Measurements from ENCODE around the gene KRT33B. TPM values are rescaled to one million over a fixed set of nuclear protein-coding genes. Genes with fewer than 3 reads are reported as not detected.

KRT33B gene
- polyA plus RNA-seq, 3 donors: not detected

DNA sequence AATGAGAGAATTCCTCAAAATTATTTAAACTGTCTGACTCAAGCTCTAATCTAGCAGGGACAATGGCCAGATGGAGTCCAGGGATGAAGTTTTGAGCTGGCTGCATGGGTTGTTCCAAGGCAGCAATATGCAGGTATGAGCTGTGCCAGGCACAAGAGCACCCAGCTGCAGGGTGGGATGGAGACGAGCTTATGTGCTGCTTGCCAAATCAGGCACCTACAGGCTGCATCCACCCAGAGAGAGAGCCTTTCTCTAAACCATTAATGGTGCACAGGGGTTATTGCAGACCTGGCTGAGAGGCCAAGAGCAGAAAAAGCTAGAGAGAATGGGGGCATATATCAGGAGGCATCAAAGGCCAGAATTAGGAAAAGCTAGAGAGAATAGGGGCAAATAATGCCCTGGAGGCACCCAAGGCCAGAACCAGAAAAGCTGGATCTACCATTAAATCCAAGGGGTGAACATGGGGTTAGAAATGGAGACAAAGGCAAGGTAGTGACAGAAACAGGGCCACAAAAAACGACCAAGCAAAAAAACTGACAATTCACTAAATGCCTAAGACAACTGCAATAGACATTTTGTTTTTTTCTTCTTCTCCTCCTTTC, 29.9 kb downstream of the KRT33B start:
- Mint-ChIP-seq H3K4me1 (peaks cover 25% of the 10 kb centered on the region), H3K36me3 (peaks cover 0 to 2% of the 10 kb centered on the region in 2 donors), H3K27ac (peak overlapping the region; percentile 51 to 95 (median 89)), H3K4me3 (peak overlapping the region in 1 of 2 donors; percentile 56), H3K27me3 (ENCODE audit: low read depth in 3 of 3) (peaks cover 3 to 9% (median 6%) of the 10 kb centered on the region in 3 donors), H3K9me3 (peaks cover 10 to 20% (median 19%) of the 10 kb centered on the region in 7 donors)
- Histone ChIP-seq H3K36me3 (replicated peaks in 1 of 2; ENCODE audit: control insufficient read depth in 1 of 2, insufficient read depth in 2 of 2, low read length in 2 of 2) (no peaks in the 10 kb centered on the region), H3K9ac (ENCODE audit: insufficient read depth, low read length, poor library complexity, severe bottlenecking) (no peak overlapping the region), H3K4me2 (replicated peaks; ENCODE audit: extremely low read depth, low read length, poor library complexity, severe bottlenecking) (peak overlapping the region; percentile 63), H3K4me3 (replicated peaks in 1 of 3; ENCODE audit: low read depth in 2 of 3, low read length in 3 of 3) (peak overlapping the region in 1 of 3 experiments; percentile 50), H3K79me2 (ENCODE audit: insufficient read depth, low read length) (no peaks in the 10 kb centered on the region), H3K9me3 (replicated peaks in 1 of 2; ENCODE audit: control insufficient read depth in 1 of 2, insufficient read depth in 1 of 2, low read length in 2 of 2) (peaks cover 15 to 16% of the 10 kb centered on the region in 2 donors), H3K27ac (ENCODE audit: low read depth in 1 of 2, low read length in 2 of 2) (peak overlapping the region; percentile 31 to 70), H3K27me3 (ENCODE audit: control insufficient read depth in 2 of 2, insufficient read depth in 2 of 2, low read length in 2 of 2) (no peaks in the 10 kb centered on the region), H3K4me1 (ENCODE audit: control insufficient read depth in 1 of 2, insufficient read depth in 2 of 2, low read length in 2 of 2) (peaks cover 22 to 29% of the 10 kb centered on the region in 2 donors), H4K20me1 (ENCODE audit: insufficient read depth, low read length) (no peaks in the 10 kb centered on the region), H2AFZ (ENCODE audit: insufficient read depth, low read depth, low read length, poor library complexity, severe bottlenecking) (peak overlapping the region; percentile 2)
- WGBS (ENCODE audit: insufficient coverage): 65% methylated on average over 2 of the region's 2 CpGs
- intact Hi-C loops (cut with micrococcal nuclease): loop anchor here in 1 of 2 donors (1.0 kb wide), 1 partner anchor 16 kb away; no protein-coding TSS in a partner anchor
- DNase-seq: no peak
- TF ChIP-seq, protein P1, sequence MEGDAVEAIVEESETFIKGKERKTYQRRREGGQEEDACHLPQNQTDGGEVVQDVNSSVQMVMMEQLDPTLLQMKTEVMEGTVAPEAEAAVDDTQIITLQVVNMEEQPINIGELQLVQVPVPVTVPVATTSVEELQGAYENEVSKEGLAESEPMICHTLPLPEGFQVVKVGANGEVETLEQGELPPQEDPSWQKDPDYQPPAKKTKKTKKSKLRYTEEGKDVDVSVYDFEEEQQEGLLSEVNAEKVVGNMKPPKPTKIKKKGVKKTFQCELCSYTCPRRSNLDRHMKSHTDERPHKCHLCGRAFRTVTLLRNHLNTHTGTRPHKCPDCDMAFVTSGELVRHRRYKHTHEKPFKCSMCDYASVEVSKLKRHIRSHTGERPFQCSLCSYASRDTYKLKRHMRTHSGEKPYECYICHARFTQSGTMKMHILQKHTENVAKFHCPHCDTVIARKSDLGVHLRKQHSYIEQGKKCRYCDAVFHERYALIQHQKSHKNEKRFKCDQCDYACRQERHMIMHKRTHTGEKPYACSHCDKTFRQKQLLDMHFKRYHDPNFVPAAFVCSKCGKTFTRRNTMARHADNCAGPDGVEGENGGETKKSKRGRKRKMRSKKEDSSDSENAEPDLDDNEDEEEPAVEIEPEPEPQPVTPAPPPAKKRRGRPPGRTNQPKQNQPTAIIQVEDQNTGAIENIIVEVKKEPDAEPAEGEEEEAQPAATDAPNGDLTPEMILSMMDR (IDR thresholded peaks at IDR 0.05): no peak

DNA sequence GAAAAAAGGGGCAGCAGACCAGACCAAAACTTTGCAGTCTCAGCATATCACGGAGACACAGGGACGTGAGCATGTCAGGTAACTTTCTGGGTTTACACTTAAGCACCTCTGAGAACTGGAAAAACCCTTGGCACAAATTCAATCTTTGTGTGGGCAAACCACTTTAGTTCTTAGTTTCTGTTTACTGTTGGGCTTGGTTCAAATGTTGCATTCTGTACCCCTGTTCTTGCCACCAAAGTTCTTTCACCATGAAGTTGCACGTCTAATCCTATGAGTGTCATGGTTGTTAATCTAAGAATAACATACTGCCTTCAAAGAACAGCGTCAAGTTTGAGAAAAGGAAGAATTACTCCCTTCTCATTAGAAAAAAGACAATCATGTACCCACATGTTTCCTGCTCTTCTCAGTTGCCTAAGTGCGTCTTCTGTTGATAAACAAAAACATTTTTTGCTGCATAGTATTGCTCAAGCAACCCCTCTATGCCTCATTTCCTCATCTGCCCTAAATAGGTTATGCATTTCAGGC, 30.6 kb downstream of the KRT33B start:
- no peak overlapping the region for H3K9ac ChIP-seq (ENCODE audit: insufficient read depth, low read length, poor library complexity, severe bottlenecking)
- no peaks in the 10 kb centered on the region for H4K20me1 ChIP-seq (ENCODE audit: insufficient read depth, low read length)
- Mint-ChIP-seq H3K9me3 (peaks cover 10 to 21% (median 19%) of the 10 kb centered on the region in 7 donors), H3K27ac (peak overlapping the region in 6 of 7 donors; percentile 48 to 95 (median 82)), H3K4me3 (peak overlapping the region in 1 of 2 donors; percentile 56), H3K4me1 (peaks cover 29% of the 10 kb centered on the region), H3K36me3 (peaks cover 0 to 2% of the 10 kb centered on the region in 2 donors), H3K27me3 (ENCODE audit: low read depth in 3 of 3) (peaks cover 3 to 9% (median 6%) of the 10 kb centered on the region in 3 donors)
- peaks cover 15 to 16% of the 10 kb centered on the region in 2 donors for H3K9me3 ChIP-seq (replicated peaks in 1 of 2; ENCODE audit: control insufficient read depth in 1 of 2, insufficient read depth in 1 of 2, low read length in 2 of 2)
- peak overlapping the region; percentile 2 for H2AFZ ChIP-seq (ENCODE audit: insufficient read depth, low read depth, low read length, poor library complexity, severe bottlenecking)
- TF ChIP-seq, protein P1 (IDR thresholded peaks at IDR 0.05): no peak
- no peaks in the 10 kb centered on the region for H3K36me3 ChIP-seq (replicated peaks in 1 of 2; ENCODE audit: control insufficient read depth in 1 of 2, insufficient read depth in 2 of 2, low read length in 2 of 2)
- WGBS (ENCODE audit: insufficient coverage): 28% methylated on average over 2 of the region's 5 CpGs
- peak; percentile 47 to 59 (median 49) for DNase-seq
- H3K79me2 ChIP-seq (ENCODE audit: insufficient read depth, low read length): no peaks in the 10 kb centered on the region
- intact Hi-C loops (cut with micrococcal nuclease): no loop called here
- no peaks in the 10 kb centered on the region for H3K27me3 ChIP-seq (ENCODE audit: control insufficient read depth in 2 of 2, insufficient read depth in 2 of 2, low read length in 2 of 2)
- peaks cover 22 to 35% of the 10 kb centered on the region in 2 donors for H3K4me1 ChIP-seq (ENCODE audit: control insufficient read depth in 1 of 2, insufficient read depth in 2 of 2, low read length in 2 of 2)
- peak overlapping the region; percentile 63 for H3K4me2 ChIP-seq (replicated peaks; ENCODE audit: extremely low read depth, low read length, poor library complexity, severe bottlenecking)
- peak overlapping the region in 1 of 3 experiments; percentile 50 for H3K4me3 ChIP-seq (replicated peaks in 1 of 3; ENCODE audit: low read depth in 2 of 3, low read length in 3 of 3)
- peak overlapping the region in 1 of 2 donors; percentile 70 for H3K27ac ChIP-seq (ENCODE audit: low read depth in 1 of 2, low read length in 2 of 2)

Data from CD14-positive monocyte (primary cell).